ENCODE measurements around the gene DIPK1B.
"Not testable (repeated sequence)": the region's sequence is repeated elsewhere in the genome, so short reads cannot be mapped to it uniquely, and the experiment has no call there.

DIPK1B gene

GRCh38 chr9:136755302-136756133 is 43.1 kb downstream of the DIPK1B start:
- not testable (repeated sequence) for DNase-seq

GRCh38 chr9:136756134-136756438 is 43.7 kb downstream of the DIPK1B start:
- no peak for DNase-seq

- no peak for DNase-seq
Observed at GRCh38 chr9:136756836-136757235, 44.5 kb downstream of the DIPK1B start.

GRCh38 chr9:136757328-136757727 is 45.0 kb downstream of the DIPK1B start:
- no peak for DNase-seq

- no peak for DNase-seq
Observed at GRCh38 chr9:136757751-136758140, 45.4 kb downstream of the DIPK1B start.

GRCh38 chr9:136759001-136759400 is 46.6 kb downstream of the DIPK1B start:
- DNase-seq, result no peak

GRCh38 chr9:136759436-136760325 is 47.3 kb downstream of the DIPK1B start:
- no peak for DNase-seq

- no peak for DNase-seq
Observed at GRCh38 chr9:136760424-136760823, 48.1 kb downstream of the DIPK1B start.

GRCh38 chr9:136760834-136761544 is 48.6 kb downstream of the DIPK1B start:
- DNase-seq, result peak; percentile 23

- no peak for DNase-seq
Observed at GRCh38 chr9:136761545-136761981, 49.2 kb downstream of the DIPK1B start.

GRCh38 chr9:136762221-136762691 is 49.9 kb downstream of the DIPK1B start:
- no peak for DNase-seq

- peak; percentile 42 for DNase-seq
Observed at GRCh38 chr9:136762915-136763648, 50.7 kb downstream of the DIPK1B start.

GRCh38 chr9:136763649-136764035 is 51.3 kb downstream of the DIPK1B start:
- no peak for DNase-seq

- no peak for DNase-seq
Observed at GRCh38 chr9:136764301-136764891, 52.0 kb downstream of the DIPK1B start, which contains the start of gene LCN15. Gene LCN15 (minus strand): TSS chr9:136764518. CDS start chr9:136764488, 30 bp downstream.

GRCh38 chr9:136765041-136765440 is 52.7 kb downstream of the DIPK1B start:
- DNase-seq, result no peak

- not testable (repeated sequence) for DNase-seq
Observed at GRCh38 chr9:136765745-136766409, 53.5 kb downstream of the DIPK1B start.

- peak; percentile 69 for DNase-seq
Observed at GRCh38 chr9:136766410-136767120, 54.2 kb downstream of the DIPK1B start.

- DNase-seq, result peak; percentile 57
Observed at GRCh38 chr9:136769710-136770191, 57.4 kb downstream of the DIPK1B start.

- DNase-seq, result no peak
Observed at GRCh38 chr9:136771907-136772415, 59.6 kb downstream of the DIPK1B start.

- no peak for DNase-seq
Observed at GRCh38 chr9:136773386-136774044, 61.1 kb downstream of the DIPK1B start.

Data from CD4-positive, alpha-beta T cell treated with Interleukin-21 for 1 hour (primary cell).